ENCODE data around the gene ZBTB7A. TPM values are rescaled to one million over a fixed set of nuclear protein-coding genes. Genes with fewer than 3 reads are reported as not detected.

ZBTB7A gene
- total RNA-seq, 1 experiment from 2014 or later, result 27.9 TPM

- peaks cover 14% of the 10 kb centered on the region for H3K36me3 Mint-ChIP-seq
- no peak overlapping the region for H3K27ac Mint-ChIP-seq
- no peak for ATAC-seq
- no peak overlapping the region for H3K4me3 Mint-ChIP-seq
- CTCF ChIA-PET, result interaction anchor here (0.6 to 1.5 kb wide), 5 partner anchors 20 to 814 kb away, joined by 4 to 12 read pairs (median 6); no protein-coding TSS in a partner anchor
- H3K4me1 Mint-ChIP-seq, result peaks cover 9% of the 10 kb centered on the region; the same call in 1 of the 2 replicates
- POLR2A ChIA-PET, result no interaction called here
- DNase-seq (ENCODE audit: low spot score), result no peak
- no peaks in the 10 kb centered on the region for H3K9me3 Mint-ChIP-seq
- TF ChIP-seq SMAD3 (CRISPR knock-in tag; IDR thresholded peaks at IDR 0.05; ENCODE audit: borderline replicate concordance) (no peak), ZBTB43 (CRISPR knock-in tag; IDR thresholded peaks at IDR 0.05) (no peak), FOXP4 (CRISPR knock-in tag; IDR thresholded peaks at IDR 0.05) (no peak), FOXJ3 (CRISPR knock-in tag; IDR thresholded peaks at IDR 0.05; ENCODE audit: borderline replicate concordance) (no peak), ERG (CRISPR knock-in tag; IDR thresholded peaks at IDR 0.05) (no peak), ZNF317 (CRISPR knock-in tag; IDR thresholded peaks at IDR 0.05; ENCODE audit: borderline replicate concordance, low read depth) (no peak), HMGA2 (CRISPR knock-in tag; IDR thresholded peaks at IDR 0.05) (no peak)
- H3K27me3 Mint-ChIP-seq (ENCODE audit: low read depth), result no peaks in the 10 kb centered on the region; the same call in 1 of the 2 replicates
Observed at GRCh38 chr19:4045597-4046361, 20.9 kb downstream of the ZBTB7A start.

- Mint-ChIP-seq H3K27ac (no peak overlapping the region), H3K4me1 (peaks cover 9% of the 10 kb centered on the region; the same call in 1 of the 2 replicates), H3K27me3 (ENCODE audit: low read depth) (no peaks in the 10 kb centered on the region; the same call in 1 of the 2 replicates), H3K9me3 (no peaks in the 10 kb centered on the region), H3K4me3 (no peak overlapping the region), H3K36me3 (peaks cover 8% of the 10 kb centered on the region)
- TF ChIP-seq NFATC4 (CRISPR knock-in tag; IDR thresholded peaks at IDR 0.05), result no peak
- no peak for DNase-seq (ENCODE audit: low spot score)
- ChIA-PET POLR2A (interaction anchor here (0.7 kb wide), 1 partner anchor 277 kb away, joined by 3 read pairs; no protein-coding TSS in a partner anchor), CTCF (interaction anchor here (0.5 to 1.5 kb wide), 7 partner anchors 57 to 815 kb away, joined by 3 to 12 read pairs (median 5); no protein-coding TSS in a partner anchor)
- peak; percentile 36; the same call in 1 of the 2 replicates for ATAC-seq
Observed at GRCh38 chr19:4044990-4045465, 21.7 kb downstream of the ZBTB7A start.

DNA sequence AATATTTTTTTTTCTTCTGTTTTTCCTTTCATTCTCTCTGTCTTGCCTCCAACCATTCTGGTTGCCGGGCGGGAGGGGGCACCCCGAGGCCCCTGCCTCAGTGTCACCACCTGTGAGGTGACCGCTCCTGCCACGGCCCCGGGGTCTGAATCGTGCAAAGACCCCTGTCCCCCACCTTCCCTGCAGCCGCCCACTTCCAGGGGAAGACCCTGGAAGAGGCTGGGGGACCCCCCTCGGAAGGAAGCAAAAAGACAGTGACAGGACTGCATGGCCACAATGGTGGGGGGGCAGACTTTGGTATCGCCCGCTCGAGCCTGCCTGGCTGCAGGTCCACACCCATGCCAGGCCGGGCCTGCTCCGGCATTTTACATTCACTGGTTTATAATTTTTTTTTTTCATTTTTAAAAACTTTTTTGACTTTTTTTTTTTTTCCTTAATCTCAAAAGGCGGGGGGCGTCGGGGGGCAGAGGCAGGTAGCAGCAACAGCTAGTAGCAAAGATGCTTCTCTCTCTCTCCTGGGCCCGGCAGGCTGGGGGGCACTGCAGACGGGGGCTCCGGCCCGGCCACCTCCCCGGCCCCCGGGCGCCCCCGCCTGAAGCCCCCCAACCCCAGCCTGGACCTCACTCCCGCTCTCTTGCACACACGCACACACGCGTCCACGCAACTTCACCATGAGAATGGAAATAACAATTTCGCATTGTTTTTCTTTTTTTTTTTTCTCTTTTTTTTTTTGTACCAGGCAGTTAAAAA is 22.6 kb downstream of the ZBTB7A start:
- Mint-ChIP-seq H3K4me1 (peaks cover 9% of the 10 kb centered on the region; the same call in 1 of the 2 replicates), H3K27me3 (ENCODE audit: low read depth) (no peaks in the 10 kb centered on the region; the same call in 1 of the 2 replicates), H3K9me3 (no peaks in the 10 kb centered on the region), H3K27ac (no peak overlapping the region), H3K4me3 (no peak overlapping the region), H3K36me3 (peaks cover 3% of the 10 kb centered on the region; the same call in 1 of the 2 replicates)
- ATAC-seq, result no peak
- ChIA-PET CTCF (interaction anchor here (0.6 to 1.5 kb wide), 5 partner anchors 56 to 480 kb away, joined by 3 to 12 read pairs (median 5); no protein-coding TSS in a partner anchor), POLR2A (interaction anchor here (0.7 kb wide), 1 partner anchor 278 kb away, joined by 3 read pairs; no protein-coding TSS in a partner anchor)
- no peak for DNase-seq (ENCODE audit: low spot score)
- TF ChIP-seq ERG (CRISPR knock-in tag; IDR thresholded peaks at IDR 0.05), result no peak
- TF ChIP-seq HMGA2 (CRISPR knock-in tag; IDR thresholded peaks at IDR 0.05), result no peak
- TF ChIP-seq, protein P1, sequence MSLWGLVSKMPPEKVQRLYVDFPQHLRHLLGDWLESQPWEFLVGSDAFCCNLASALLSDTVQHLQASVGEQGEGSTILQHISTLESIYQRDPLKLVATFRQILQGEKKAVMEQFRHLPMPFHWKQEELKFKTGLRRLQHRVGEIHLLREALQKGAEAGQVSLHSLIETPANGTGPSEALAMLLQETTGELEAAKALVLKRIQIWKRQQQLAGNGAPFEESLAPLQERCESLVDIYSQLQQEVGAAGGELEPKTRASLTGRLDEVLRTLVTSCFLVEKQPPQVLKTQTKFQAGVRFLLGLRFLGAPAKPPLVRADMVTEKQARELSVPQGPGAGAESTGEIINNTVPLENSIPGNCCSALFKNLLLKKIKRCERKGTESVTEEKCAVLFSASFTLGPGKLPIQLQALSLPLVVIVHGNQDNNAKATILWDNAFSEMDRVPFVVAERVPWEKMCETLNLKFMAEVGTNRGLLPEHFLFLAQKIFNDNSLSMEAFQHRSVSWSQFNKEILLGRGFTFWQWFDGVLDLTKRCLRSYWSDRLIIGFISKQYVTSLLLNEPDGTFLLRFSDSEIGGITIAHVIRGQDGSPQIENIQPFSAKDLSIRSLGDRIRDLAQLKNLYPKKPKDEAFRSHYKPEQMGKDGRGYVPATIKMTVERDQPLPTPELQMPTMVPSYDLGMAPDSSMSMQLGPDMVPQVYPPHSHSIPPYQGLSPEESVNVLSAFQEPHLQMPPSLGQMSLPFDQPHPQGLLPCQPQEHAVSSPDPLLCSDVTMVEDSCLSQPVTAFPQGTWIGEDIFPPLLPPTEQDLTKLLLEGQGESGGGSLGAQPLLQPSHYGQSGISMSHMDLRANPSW (CRISPR knock-in tag; conservative IDR thresholded peaks at IDR 0.05; ENCODE audit: low read depth), result no peak
- TF ChIP-seq TP53 (CRISPR knock-in tag; IDR thresholded peaks at IDR 0.05), result no peak
- no peak for TF ChIP-seq MYBL2 (CRISPR knock-in tag; IDR thresholded peaks at IDR 0.05)
- no peak for TF ChIP-seq FOXP1 (CRISPR knock-in tag; IDR thresholded peaks at IDR 0.05; ENCODE audit: borderline replicate concordance)
- no peak for TF ChIP-seq ZNF121 (CRISPR knock-in tag; IDR thresholded peaks at IDR 0.05)
- TF ChIP-seq, protein P2, sequence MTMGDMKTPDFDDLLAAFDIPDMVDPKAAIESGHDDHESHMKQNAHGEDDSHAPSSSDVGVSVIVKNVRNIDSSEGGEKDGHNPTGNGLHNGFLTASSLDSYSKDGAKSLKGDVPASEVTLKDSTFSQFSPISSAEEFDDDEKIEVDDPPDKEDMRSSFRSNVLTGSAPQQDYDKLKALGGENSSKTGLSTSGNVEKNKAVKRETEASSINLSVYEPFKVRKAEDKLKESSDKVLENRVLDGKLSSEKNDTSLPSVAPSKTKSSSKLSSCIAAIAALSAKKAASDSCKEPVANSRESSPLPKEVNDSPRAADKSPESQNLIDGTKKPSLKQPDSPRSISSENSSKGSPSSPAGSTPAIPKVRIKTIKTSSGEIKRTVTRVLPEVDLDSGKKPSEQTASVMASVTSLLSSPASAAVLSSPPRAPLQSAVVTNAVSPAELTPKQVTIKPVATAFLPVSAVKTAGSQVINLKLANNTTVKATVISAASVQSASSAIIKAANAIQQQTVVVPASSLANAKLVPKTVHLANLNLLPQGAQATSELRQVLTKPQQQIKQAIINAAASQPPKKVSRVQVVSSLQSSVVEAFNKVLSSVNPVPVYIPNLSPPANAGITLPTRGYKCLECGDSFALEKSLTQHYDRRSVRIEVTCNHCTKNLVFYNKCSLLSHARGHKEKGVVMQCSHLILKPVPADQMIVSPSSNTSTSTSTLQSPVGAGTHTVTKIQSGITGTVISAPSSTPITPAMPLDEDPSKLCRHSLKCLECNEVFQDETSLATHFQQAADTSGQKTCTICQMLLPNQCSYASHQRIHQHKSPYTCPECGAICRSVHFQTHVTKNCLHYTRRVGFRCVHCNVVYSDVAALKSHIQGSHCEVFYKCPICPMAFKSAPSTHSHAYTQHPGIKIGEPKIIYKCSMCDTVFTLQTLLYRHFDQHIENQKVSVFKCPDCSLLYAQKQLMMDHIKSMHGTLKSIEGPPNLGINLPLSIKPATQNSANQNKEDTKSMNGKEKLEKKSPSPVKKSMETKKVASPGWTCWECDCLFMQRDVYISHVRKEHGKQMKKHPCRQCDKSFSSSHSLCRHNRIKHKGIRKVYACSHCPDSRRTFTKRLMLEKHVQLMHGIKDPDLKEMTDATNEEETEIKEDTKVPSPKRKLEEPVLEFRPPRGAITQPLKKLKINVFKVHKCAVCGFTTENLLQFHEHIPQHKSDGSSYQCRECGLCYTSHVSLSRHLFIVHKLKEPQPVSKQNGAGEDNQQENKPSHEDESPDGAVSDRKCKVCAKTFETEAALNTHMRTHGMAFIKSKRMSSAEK (CRISPR knock-in tag; IDR thresholded peaks at IDR 0.05; ENCODE audit: borderline replicate concordance), result no peak
